ENCODE results near the gene AHRR.
"Not testable (repeated sequence)": the region's sequence is repeated elsewhere in the genome, so short reads cannot be mapped to it uniquely, and the experiment has no call there.

AHRR gene

DNA sequence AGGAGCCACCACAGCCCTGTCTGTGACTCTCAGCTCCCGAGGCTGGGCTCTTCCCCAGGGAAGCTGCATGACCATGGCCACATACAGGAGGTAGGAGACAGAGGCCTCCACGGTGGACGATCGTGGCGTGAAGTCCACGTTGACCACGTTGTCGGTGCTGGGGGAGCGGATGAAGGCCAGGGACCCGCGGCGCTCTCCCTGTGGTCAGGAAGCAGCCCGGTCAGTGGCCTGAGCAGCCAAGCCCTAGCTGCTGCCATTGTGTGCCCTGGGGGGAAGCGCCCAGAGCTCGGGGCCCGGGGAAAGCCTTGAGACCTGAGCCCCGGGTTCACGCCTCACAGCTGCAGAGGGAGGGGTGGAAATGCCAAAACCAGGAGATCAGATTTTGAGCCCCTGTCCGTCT is 155.7 kb downstream of the AHRR start:
- no peak overlapping the region for H3K27ac ChIP-seq
- DNase-seq (ENCODE audit: low read depth, low spot score) = no peak

DNA sequence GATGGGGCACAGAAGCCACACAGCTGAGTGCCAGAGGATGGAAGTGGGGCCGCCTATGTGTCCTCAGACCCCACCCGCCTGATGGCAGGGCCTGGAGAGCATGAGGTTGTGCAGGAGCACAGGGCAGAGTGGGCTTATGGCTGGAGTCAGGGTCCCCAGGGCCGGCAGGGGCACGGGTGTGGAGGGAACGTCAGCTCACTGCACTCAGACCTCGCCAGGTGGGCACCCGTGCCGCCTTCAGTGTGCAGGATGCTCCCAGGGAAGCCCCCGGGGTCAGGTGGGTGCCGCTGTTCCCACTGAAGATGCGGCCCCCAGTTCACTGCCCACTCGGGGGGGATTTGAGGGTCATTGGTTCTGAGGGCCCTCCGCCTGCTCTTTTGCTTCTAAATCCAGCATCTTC is 156.4 kb downstream of the AHRR start:
- H3K27ac ChIP-seq = no peak overlapping the region

DNA sequence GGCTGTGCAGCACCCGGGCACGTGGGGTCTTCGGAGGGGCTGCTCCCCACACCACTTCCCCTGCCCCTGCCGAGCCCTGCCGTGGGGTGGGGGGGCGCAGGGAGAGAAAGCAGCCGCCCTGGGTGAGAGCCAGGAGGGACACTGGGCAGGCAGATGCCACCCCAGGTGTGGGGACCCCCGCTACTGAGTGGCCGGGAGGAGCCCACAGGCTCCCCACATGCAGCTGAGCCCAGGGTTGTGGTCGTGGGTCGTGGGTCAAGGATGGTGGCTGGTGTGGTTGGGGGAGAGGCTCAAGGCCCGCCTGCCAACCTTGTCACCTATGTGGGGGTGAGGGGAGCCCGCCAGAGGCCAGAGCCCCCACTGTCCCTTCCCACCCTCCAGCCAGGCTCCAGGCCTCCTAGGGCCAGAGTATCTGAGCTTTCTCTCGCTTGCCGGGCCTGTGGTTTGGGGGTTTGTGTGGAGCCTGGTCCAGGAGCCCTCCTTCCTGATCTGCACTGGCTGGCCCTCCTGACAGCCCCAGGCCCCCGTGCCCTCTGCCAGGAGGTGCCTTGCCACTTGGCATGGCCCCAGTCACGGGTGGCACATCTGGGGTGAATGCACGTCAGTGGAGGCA is 157.0 kb downstream of the AHRR start:
- no peak overlapping the region for H3K27ac ChIP-seq
- DNase-seq (ENCODE audit: low read depth, low spot score) = no peak

More for the DNA sequence above, 156.4 kb downstream of the AHRR start:
- no peak for DNase-seq (ENCODE audit: low read depth, low spot score)

DNA sequence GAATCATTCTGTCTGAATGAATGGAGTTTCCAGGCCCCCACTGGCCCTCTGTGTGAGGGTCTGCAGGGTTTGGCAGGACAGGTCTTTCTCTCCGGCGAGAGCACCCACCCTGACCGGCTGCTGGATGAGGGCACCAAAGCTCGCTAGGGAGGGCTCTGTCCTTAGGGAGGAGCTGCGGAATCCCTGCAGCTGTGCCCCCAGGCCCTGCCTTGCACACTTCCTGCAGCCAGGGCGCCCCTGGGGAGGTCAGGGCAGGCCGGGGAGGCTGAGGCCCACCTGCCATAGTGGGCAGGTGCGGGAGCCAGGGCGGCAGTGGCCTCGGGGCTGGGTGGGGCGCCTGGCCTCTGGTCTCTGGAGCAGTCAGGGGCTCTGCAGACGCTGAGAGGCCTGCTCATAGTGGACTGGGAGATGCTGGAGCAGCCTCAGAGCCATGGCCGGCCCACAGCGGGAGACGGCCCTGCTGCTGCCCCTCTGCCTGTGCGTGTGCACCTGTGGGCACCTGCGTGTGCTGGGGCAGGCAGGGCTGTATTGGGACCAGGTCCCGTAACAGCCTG is 157.5 kb downstream of the AHRR start:
- H3K27ac ChIP-seq = no peak overlapping the region
- DNase-seq (ENCODE audit: low read depth, low spot score) = no peak

DNA sequence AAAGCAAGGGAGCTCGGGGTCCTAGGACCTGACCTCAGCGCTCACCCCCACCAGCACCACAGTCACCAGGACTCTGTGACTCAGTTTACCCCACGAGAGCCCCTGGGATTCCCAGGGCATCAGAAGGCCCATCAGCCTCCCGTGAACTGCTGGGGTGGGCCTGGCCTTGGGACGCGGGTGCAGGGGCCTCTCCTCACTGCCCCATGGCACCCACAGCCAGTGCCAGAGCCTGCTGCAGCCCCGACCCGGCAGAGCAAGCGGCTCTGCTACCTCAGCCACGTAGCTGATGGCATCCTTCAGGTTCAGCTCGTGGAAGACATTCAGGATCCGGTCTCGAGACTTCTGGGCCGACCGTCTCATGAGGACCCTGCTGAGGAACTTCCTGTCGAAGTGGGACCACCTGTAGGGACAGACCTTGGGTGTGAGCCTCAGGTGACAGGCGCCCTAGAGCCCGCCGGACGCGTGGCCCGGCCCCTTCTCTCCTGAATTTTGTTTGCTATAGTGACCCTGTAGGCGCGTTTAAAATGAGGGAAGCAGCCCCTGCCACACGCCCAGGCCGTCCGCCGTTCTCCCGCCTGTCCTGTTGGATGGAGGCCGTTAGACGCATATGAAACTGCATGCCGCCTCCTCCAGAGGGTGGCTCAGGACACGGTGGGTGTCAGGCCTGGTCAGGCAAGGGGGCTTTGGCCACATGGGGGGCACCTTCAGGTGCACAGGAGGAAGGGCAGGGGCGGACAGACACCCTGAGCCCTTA is 158.2 kb downstream of the AHRR start:
- H3K27ac ChIP-seq = no peak overlapping the region
- DNase-seq (ENCODE audit: low read depth, low spot score) = no peak

DNA sequence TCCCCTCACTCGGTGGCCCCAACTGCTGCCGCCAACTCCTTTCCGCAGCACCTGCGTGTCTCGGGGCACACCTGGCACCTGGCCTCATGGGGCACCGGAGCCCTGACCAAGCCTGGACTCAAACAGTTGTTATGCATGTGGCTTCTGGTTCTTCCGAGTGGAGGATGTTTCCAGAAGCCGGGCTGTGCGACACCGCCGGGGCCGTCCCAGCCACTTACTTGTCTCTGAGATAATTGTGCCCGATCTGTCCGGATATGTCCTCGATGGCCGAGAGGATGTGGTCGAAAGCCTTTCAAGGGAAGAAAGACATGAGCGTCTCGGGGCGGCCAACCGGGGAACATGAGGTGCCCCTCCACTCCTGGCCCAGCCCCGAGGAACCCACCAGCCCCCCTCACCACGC is 159.8 kb downstream of the AHRR start:
- DNase-seq (ENCODE audit: low read depth, low spot score) = no peak
- H3K27ac ChIP-seq = no peak overlapping the region

DNA sequence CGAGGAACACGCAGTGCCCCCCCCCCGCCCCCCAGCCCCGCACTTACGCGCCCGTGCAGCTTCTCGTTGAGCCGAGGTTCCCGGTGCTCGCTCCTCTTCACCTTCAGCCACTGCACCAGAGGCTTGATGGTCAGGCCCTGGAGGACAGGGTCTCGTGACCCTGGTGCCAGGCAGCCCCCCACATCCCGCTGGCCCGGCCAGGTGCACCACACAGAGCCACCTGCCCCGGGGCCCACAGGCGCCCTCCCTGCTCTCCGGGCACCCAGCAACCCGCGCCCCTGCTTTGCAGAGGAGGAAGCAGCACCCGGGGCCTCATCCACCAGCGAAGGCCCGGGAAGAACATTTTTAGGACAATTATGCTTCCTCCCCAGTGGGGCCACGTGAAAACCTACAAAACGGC is 160.5 kb downstream of the AHRR start:
- DNase-seq (ENCODE audit: low read depth, low spot score) = no peak
- H3K27ac ChIP-seq = no peak overlapping the region

DNA sequence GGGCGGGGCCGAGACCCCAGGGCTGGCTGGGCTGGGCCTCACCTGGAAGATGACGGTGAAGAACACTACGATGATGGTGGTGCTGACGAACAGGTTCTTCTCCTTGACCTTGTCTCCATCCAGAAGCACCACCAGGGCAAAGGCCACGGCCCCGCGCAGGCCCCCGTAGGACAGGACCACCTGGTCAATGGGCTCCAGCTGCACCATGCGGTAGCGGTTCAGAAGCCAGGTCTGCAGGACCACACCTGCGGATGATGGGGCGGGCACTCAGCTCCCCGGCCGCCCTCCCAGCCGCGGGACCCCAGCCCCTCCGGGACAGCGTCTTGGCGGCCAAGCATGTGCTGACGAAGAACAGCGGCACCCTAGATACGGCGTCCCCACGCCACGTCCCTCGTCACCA is 161.0 kb downstream of the AHRR start:
- H3K27ac ChIP-seq = no peak overlapping the region
- no peak for DNase-seq (ENCODE audit: low read depth, low spot score)

DNA sequence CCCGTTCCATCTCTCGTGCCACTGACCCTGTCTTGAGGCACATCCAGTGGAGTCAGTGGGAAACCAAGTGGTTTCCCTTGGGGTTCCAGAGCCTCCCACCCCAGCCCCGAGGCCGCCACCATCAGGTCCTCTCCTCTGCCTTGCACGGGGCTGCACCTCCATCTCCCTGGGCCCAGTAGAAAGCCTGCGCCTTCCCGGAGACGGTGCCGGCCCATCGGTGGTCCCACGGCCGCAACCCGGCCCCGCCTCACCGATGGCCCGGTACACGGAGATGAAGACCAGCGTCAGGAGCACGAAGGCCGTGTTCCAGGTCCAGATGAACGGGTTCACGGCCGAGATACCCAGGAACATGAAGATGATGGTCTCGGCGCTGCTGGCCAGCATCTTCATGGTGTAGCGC is 161.5 kb downstream of the AHRR start:
- H3K27ac ChIP-seq = no peak overlapping the region
- no peak for DNase-seq (ENCODE audit: low read depth, low spot score)

DNA sequence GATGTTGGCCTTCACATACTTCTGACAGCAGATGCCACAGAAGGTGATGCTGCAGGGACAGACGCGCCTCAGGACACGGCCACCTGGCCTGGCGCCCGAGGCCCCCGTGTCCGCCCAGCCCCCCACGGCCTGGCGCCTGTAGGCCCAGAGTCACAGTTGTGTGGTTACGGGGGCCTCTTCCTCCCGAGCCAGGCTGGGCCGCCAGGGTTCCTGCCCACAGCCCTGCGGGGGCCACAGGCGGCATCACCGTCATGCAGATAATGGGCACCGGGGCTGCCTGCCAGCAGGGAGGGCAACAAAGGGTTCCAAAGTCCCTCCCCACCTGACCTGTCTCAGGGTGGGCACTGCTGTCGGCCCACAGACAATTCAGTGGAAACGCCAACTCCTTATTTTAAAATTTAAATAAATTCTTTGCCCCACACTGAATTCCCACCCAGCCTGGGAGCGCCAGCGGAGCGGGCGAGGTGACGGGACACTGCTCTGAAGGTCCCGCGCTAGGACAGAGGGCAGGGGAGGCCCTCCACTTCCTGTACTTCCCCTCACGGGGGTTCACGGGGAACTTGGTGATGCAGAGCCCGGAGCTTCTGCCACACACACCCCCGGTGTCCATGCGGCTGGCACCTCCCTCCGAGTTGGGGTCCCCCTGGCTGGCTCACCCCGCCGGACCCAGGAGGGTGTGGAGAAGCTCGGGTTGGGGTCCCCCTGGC is 162.1 kb downstream of the AHRR start:
- DNase-seq (ENCODE audit: low read depth, low spot score) = no peak
- H3K27ac ChIP-seq = no peak overlapping the region

DNA sequence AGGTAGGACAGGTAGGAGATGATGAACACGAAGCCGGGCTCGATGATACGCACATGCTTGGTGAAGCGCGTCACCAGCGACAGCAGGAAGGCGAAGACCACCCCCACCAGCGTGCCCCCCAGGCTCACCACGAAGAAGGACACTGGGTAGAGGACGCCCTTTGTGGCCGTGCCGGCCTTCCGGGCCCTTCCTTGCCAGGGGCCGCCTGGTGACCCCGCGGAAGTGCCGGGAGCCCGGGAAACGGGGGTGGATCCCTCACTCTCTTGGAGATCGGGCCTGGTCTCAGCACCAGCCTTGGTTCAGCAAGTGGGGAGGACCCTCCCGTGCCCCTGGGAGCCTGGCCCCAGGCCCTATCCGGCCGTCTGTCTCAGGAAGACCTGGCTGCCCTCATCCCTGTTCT is 163.0 kb downstream of the AHRR start:
- no peak overlapping the region for H3K27ac ChIP-seq
- DNase-seq (ENCODE audit: low read depth, low spot score) = no peak

DNA sequence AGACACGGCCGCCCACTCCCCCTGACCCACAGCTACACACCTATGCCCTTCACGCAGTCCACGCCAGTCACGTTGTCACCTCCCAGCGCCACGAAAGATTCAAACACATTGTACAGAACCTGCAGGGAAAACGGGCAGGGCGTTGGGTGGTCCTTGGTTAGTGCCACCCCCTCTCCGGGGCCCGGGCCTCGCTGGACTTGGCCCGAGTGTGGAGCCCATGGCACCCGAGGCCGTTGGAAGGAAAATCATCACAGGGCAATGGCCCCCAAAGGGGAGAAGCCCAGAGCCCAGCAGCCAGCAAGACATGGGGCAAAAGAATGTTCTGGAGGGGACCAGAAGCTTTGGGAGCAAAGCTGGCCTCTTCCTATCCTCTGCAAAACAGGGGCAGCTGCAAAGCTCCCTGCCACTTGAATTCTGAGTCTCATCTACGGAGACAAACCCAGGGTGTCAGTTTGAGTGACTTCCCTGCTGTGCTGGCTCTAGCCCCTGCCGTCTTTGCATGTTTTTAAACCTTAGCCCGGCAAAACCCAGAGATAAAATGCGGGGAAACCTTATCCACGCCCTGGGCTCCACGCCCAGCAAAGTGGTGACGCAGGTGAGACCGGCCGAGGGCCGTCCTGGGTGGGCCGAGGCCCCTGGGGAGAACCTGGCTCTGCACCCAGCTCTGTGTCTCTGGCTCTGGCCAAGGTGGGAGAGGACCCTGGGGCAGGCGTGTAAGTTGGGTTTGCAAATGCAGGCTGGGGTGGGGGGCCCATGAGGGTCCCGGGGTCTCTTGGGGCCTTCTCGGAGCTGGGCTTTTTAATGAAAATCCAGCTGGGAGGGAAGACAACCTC is 163.8 kb downstream of the AHRR start:
- DNase-seq (ENCODE audit: low read depth, low spot score) = no peak
- H3K27ac ChIP-seq = no peak overlapping the region

DNA sequence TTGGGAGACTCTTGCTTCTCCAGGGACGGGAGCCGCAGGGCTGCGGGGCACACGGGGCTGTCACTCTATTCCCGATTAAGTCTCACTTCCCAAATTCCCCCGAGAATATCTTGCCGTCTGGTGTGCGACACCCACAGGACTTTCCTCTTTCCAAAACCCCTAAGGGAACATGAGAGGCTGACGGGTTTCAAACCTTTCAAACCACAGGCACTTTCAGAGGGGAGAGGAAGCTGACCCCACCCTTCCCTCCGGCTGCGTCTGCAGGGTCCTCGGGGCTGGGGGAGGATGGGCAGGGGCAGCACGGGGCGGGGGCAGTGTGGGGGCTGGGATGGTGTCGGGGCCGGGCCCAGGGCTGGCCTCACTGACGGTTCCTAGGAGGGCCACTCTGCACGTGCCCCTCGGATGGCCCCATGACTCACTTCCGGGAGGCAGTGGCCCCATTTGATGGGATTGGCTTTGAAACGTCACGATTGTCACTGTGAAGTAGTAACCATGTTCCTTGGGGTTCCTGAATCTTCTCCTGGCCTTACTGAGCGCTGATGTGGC is 164.5 kb downstream of the AHRR start:
- DNase-seq (ENCODE audit: low read depth, low spot score) = no peak

DNA sequence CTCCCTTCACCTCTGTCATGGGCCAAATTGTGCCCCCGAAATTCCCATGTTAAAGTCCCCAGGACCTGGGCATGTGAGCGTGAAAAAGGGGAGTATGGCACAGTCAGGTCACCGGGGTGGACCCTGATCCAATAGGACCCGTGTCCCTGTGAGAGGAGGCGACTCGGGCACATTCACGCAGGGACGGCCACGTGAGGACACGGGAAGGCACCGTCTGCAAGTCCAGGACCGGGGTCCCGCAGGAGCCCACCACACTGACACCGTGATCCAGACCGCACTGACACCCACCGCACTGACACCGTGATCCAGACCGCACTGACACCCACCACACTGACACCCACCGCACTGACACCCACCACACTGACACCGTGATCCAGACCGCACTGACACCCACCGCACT is 165.1 kb downstream of the AHRR start:
- not testable (repeated sequence) for H3K27ac ChIP-seq; DNase-seq (ENCODE audit: low read depth, low spot score)

More for the DNA sequence above, 164.5 kb downstream of the AHRR start:
- H3K27ac ChIP-seq = no peak overlapping the region
